ENCODE results near the gene TMEM40. TPM values are rescaled to one million over a fixed set of nuclear protein-coding genes. Genes with fewer than 3 reads are reported as not detected.

The TMEM40 gene
- total and polyA plus RNA-seq, 9 of the 15 experiments (the other 6 are each of a cell fraction or from before 2014, with no cell fraction given) = 0.11 to 0.31 (median 0.14) TPM; not detected in 6

GRCh38 chr3:12716605-12717151 is 42.4 kb downstream of the TMEM40 start (continued):
- TF ChIP-seq ZNF695 (CRISPR knock-in tag; IDR thresholded peaks at IDR 0.05) (no peak), PCBP2 (IDR thresholded peaks at IDR 0.05; ENCODE audit: low read depth, low read length, poor library complexity, severe bottlenecking) (no peak), KAT8 (IDR thresholded peaks at IDR 0.05; ENCODE audit: low read depth) (no peak), GTF2E2 (tag; IDR thresholded peaks at IDR 0.05) (no peak), UBTF (IDR thresholded peaks at IDR 0.05; ENCODE audit: borderline replicate concordance in 1 of 2, low read depth in 2 of 2, low read length in 2 of 2) (no peak), MEIS2 (IDR thresholded peaks at IDR 0.05; ENCODE audit: partially characterized antibody) (no peak), NCOA6 (IDR thresholded peaks at IDR 0.05) (no peak), SMAD3 (CRISPR knock-in tag; conservative IDR thresholded peaks at IDR 0.05) (no peak), SMARCA5 (IDR thresholded peaks at IDR 0.05) (peak; percentile 66; the same call in 1 of the 2 replicates), POLR3A (IDR thresholded peaks at IDR 0.05; ENCODE audit: borderline replicate concordance, extremely low read depth, insufficient read depth, insufficient read length) (no peak), REST (IDR thresholded peaks at IDR 0.05; ENCODE audit: borderline replicate concordance) (no peak), REST (CRISPR knock-in tag; IDR thresholded peaks at IDR 0.05; ENCODE audit: low read depth) (no peak), ATF1 (CRISPR knock-in tag; IDR thresholded peaks at IDR 0.05) (no peak), ATF1 (tag; IDR thresholded peaks at IDR 0.05) (no peak), PRDM10 (IDR thresholded peaks at IDR 0.05; ENCODE audit: partially characterized antibody) (peak; percentile 90)
